ENCODE results near the gene DCX. TPM values are rescaled to one million over a fixed set of nuclear protein-coding genes. Genes with fewer than 3 reads are reported as not detected.

DCX gene
- total and polyA plus RNA-seq, 9 of the 15 experiments (the other 6 are each of a cell fraction or from before 2014, with no cell fraction given): not detected

GRCh38 chrX:111355523-111356115 lies 56.4 kb downstream of the DCX start (continued):
- TF ChIP-seq, protein P1, sequence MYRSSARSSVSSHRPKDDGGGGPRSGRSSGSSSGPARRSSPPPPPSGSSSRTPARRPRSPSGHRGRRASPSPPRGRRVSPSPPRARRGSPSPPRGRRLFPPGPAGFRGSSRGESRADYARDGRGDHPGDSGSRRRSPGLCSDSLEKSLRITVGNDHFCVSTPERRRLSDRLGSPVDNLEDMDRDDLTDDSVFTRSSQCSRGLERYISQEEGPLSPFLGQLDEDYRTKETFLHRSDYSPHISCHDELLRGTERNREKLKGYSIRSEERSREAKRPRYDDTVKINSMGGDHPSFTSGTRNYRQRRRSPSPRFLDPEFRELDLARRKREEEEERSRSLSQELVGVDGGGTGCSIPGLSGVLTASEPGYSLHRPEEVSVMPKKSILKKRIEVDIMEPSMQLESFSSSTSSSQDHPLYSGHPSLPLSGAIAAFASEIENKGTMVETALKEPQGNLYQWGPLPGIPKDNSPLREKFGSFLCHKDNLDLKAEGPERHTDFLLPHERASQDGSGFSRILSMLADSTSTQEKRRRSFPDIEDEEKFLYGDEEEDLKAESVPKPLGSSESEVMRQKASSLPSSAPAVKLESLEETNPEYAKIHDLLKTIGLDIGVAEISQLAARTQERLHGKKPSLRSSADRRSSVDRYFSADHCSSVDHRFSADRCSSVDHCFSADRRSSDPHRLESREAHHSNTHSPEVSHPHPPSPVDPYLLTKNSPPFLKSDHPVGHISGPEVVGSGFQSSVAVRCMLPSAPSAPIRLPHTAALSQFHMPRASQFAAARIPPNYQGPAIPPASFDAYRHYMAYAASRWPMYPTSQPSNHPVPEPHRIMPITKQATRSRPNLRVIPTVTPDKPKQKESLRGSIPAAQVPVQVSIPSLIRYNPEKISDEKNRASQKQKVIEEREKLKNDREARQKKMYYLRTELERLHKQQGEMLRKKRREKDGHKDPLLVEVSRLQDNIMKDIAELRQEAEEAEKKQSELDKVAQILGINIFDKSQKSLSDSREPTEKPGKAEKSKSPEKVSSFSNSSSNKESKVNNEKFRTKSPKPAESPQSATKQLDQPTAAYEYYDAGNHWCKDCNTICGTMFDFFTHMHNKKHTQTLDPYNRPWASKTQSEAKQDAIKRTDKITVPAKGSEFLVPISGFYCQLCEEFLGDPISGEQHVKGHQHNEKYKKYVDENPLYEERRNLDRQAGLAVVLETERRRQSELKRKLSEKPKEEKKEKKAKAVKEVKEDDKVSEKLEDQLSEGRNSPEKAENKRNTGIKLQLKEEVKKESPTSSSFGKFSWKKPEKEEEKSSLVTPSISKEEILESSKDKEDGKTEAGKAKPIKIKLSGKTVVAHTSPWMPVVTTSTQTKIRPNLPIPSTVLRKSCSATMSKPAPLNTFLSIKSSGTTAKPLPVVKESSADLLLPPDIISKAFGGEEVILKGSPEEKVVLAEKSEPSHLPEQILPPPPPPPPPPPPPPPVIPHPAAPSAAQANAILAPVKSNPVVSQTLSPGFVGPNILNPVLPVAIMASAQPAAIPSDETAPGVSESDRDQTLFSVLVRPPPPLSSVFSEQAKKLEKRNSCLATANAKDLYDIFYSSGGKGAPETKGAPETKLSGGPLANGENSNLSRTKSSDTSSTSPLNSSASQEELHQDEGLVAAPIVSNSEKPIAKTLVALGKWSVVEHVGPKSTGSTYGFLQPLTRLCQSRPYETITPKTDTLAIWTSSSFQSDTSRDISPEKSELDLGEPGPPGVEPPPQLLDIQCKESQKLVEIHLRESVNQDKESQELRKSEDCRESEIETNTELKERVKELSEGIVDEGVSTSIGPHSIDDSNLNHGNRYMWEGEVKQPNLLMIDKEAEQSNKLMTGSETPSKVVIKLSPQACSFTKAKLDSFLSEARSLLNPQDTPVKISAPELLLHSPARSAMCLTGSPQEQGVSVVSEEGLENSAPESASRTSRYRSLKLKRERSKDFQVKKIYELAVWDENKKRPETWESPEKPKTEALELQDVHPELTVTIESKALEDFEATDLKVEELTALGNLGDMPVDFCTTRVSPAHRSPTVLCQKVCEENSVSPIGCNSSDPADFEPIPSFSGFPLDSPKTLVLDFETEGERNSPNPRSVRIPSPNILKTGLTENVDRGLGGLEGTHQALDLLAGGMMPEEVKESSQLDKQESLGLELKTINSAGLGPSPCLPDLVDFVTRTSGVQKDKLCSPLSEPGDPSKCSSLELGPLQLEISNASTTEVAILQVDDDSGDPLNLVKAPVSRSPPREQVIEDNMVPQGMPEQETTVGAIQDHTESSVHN (IDR thresholded peaks at IDR 0.05; ENCODE audit: borderline replicate concordance in 1 of 2, low read depth in 1 of 2): no peak
- no peak for TF ChIP-seq TCF7 (IDR thresholded peaks at IDR 0.05; ENCODE audit: borderline replicate concordance)
- TF ChIP-seq KDM4B (IDR thresholded peaks at IDR 0.05; ENCODE audit: borderline replicate concordance in 2 of 2, low read depth in 1 of 2): no peak
- no peak for TF ChIP-seq CBX1 (IDR thresholded peaks at IDR 0.05; ENCODE audit: low read depth)
- no peak for TF ChIP-seq ZNF444 (CRISPR knock-in tag; IDR thresholded peaks at IDR 0.05)

Measured in K562 (cell line).